AG08395 (cell line): ENCODE results near the gene SLC25A30.

Source experiments
- DNase-seq: peaks from one replicate; pipeline ENCODE4 v3.0.0; 2012; ENCODE audit warnings: mixed read lengths, low spot score

The SLC25A30 gene

DNA sequence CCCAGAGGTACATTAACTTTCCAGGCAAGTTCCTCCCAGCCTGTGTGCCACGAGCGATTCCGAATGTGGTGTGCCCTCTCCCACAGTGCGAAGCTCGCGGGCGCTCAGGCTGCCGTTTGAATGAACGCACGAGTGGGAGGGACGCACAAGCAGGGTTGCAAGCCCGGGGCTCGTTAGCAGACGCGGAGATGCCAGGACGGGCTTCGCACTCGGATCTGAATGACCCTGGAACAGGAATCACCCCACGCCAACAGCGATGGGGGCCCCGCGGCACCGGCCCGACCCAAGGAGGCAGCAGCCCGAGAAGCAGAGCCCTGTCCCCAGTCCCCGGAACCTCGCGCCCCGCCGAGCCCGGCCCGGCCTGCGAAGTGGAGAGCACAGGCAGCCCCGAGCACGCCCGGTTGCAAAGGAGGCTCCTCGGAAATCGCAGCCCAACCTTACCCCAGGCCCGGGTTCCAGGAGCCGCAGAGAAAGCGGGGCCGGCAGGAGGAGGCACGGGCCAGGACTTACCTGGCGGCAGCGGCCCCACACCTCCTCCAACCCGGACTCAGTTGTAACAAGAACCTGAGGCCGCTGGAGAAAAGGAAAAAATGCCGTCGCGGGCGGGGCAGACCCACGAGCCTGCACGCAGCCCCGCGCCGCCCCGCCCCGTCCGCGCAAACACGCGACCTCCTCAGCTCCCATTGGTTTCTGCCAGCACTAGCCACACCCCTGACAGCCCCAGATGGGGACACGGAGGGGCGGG, at the start of gene SLC25A30:
SLC25A30 (minus strand) TSS at position 584 of the 745 bp plus-strand sequence. CDS start 6,948 bp downstream, outside the sequence.
- DNase-seq = peak; percentile 92

- no peak for DNase-seq
Measured at GRCh38 chr13:45466359-45466758, 48.2 kb upstream of the SLC25A30 start.

GRCh38 chr13:45464687-45465453, 46.7 kb upstream of the SLC25A30 start, which contains the start of gene COG3:
Gene COG3, plus strand, starts transcription at chr13:45464939. Its CDS starts 98 bp downstream, at chr13:45465037.
- peak; percentile 97 for DNase-seq

GRCh38 chr13:45464141-45464686, 46.0 kb upstream of the SLC25A30 start:
- no peak for DNase-seq

GRCh38 chr13:45456196-45456972, 38.2 kb upstream of the SLC25A30 start:
- DNase-seq = peak; percentile 72

- no peak for DNase-seq
Measured at GRCh38 chr13:45454204-45454603, 36.0 kb upstream of the SLC25A30 start.

DNA sequence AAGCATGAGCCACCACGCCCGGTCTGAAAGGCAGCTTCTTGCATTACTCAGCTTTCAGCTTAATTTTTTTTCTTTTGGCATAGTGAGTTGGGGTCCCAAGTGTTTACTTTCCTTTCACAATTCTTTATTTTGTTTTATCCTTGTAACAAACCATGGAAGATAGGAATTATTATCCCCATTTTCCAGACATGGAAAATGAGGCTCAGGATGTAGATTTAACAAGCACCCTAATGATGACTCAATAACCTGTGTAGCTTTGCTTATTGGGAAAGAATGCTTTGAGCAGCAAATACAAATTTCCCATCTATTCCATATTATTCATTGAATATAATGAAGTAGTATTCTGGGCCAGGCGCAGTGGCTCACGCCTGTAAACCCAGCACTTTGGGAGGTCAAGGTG, 33.1 kb upstream of the SLC25A30 start:
- no peak for DNase-seq

DNA sequence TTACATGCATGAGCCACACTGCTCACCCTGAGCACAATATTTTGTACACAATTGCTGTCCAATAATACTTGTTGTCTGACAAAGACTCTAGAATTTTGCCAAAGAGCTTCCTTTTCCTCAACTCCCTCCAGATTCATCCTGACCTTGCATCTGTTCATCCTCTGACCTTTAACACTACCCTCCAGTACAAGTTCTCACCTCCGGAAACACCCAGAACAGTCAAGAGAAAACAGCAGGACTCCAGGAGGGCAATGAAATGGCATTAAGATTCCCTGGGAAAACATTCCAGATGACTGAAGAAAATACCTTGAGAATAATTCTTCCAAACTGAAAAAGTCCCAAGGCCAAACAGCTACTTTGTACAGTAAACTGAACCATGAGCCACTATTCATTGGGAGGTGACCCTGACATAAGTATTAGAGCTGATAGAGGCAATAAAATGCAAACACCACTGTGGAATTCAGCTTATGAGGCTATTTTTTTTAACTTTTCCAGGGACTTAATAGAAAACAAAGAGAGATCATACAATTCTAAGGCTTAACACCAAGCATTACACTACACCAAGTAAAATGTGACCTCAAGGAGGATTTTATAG, 30.9 kb upstream of the SLC25A30 start:
- DNase-seq = no peak

- no peak for DNase-seq
Measured at GRCh38 chr13:45447050-45447661, 29.0 kb upstream of the SLC25A30 start.

DNA sequence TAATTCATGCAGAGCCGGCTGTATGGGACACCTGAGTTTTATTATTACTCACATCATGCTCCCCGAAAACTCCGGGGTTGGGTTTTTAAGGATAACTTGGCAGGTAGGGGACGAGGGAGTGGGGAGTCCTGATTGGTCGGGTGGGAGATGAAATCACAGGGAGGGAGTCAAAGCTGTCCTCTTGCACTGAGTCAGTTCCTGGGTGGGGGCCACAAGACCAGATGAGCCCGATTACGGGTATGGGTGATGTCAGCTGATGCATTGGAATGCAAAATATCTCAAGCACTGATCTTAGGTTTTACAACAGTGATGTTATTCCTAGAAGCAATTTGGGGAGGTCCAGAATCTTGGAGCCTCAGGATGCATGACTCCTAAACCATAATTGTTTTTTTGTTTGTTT, 28.0 kb upstream of the SLC25A30 start:
- peak; percentile 62 for DNase-seq

DNA sequence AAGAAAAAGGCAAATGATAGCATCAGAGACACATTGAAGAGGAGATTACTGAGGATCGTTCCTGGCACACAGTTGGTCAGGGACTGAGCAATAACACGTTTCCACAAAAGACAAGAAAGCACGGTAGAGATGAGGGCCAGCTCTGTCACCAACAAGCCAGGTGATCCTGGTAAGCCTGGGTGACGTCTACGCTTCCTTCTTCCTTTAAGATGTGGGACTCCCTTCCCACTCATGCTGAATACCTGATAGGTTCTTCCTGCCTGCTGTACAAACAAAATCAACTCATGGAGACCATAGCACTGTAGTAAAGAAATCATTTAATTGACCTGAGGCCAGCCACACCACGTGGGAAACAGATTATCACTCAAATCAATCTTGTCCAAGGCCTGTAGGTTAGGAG, 26.9 kb upstream of the SLC25A30 start:
- no peak for DNase-seq

DNA sequence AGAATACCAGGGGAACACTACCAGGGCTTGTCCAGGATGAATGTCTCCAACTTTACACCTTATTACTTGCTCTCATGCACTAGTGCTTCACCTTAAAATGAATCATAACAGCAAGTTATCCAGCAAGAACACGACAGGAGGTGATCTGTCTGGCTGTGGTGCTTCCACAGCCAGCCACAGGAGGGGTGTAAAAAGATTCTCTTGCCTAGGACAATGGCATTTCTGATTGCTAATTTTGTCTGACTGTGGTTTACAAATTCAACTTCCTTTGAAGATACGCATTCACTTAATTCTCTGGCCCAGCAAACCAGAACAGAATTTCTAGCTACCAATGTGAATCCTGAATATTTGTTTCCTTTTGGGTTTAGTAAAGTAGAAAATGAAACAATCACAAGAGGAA, 23.5 kb upstream of the SLC25A30 start:
- DNase-seq = peak; percentile 35

DNA sequence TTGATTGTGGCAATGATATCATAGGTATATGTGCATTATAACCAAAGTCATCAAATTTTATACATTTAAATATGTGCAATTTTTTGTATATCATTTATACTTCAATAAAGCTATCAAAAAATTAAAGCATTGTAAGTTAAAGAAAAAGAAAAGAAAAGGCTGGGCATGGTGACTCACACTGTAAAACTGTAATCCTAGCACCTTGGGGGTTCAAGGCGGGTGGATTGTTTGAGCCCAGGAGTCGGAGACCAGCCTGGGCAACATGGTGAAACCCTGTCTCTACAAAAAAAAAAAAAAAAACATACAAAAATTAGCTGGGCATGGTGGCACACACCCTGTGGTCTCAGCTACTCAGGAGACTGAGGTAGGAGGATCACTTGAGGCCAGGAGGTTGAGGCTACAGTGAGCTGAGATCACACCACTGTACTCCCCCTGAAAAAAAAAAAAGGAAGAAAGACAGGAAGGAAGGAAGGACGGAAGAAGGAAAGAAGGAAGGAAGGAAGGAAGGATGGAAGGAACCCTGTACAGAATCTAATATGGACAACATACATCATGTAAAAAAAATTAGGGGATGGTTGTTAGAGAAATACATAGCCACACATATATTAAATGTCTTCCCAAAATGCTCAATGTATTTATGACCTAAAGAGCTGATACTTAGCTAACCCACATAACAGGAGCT, 21.7 kb upstream of the SLC25A30 start:
- no peak for DNase-seq

DNA sequence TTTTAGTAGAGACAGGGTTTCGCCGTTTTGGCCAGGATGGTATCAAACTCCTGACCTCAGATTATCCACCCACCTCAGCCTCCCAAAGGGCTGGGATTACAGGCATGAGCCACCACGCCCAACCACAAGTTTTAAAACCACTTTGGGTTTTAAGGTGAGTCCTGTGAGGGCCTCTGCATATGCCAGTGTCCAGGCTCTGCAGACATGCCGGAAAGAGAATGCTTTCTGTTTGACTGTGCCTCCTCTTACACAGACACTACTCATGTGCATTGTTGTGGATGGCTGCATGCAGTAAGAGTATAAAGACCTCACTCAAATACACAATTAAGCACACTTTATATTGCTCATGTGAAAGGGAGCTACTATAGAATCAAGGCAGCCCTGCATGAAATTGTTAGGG, 20.8 kb upstream of the SLC25A30 start:
- DNase-seq = no peak

DNA sequence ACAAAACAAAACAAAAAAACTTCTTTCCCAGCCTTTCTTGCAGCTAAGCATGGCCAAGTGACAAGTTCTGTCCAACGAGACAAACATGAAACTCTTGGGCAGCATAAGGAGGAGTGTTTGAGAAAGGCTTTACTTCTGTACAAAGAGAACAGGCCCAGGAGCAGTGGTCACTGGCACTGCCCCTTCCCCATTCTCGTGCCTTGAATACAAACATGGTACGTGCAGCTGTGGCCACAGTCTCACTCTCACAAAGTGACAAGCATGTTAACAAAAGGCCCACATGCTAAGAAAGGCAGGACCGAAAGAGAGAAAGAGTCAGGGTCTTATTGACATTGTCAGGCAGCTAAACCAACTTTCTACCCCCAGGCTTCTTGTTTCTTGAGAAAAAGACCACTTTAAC, 19.8 kb upstream of the SLC25A30 start:
- no peak for DNase-seq

GRCh38 chr13:45436953-45437352, 18.8 kb upstream of the SLC25A30 start:
- DNase-seq = no peak

DNA sequence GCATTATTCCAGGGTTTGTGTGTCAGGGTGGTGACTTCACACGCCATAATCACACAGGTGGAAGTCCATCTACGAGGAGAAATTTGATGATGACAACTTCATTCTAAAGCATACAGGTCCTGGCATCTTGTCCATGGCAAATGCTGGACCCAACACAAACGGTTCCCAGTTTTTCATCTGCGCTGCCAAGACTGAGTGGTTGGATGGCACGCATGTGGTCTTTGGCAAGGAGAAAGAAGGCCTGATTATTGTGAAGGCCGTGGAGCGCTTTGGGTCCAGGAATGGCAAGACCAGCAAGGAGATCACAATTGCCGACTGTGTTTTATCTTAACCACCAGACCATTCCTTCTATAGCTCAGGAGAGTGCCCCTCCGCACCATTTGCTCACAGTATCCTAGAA, 18.2 kb upstream of the SLC25A30 start:
- no peak for DNase-seq

GRCh38 chr13:45434556-45435371, 16.6 kb upstream of the SLC25A30 start:
- DNase-seq = no peak

GRCh38 chr13:45433381-45433790, 15.2 kb upstream of the SLC25A30 start:
- no peak for DNase-seq
